Tibial nerve (tissue), 4 donors: ENCODE measurements around the gene GLYATL3. TPM values are rescaled to one million over a fixed set of nuclear protein-coding genes. Genes with fewer than 3 reads are reported as not detected.

Experiments
- DNase-seq, 2 donors: peaks; one replicate each; pipeline ENCODE4 v3.0.0-alpha.2; 2019; ENCODE audit warnings: low spot score in 2 of 2
- H3K27ac ChIP-seq, 4 donors: fragments of 200-600 bp; sonication (generic) in 3 of 4; one replicate each; pipeline ENCODE4 v1.5.1; 2017 to 2019; ENCODE audit warnings: mild to moderate bottlenecking in 1 of 4
- H3K27me3 ChIP-seq, 2 donors: fragments of 200-600 bp; sonication (generic) in 1 of 2; one replicate each; pipeline versions ENCODE4 v1.5.1 to v1.6.0; 2017 to 2019
- H3K36me3 ChIP-seq, 3 donors: fragments of 200-600 bp; sonication (generic); one replicate each; pipeline ENCODE4 v1.5.1; 2018 to 2019
- H3K4me1 ChIP-seq, 4 donors: fragments of 200-600 bp; sonication (generic) in 3 of 4; one replicate each; pipeline ENCODE4 v1.5.1; 2017 to 2019
- H3K4me3 ChIP-seq, 4 donors: fragments of 200-600 bp; sonication (generic) in 3 of 4; one replicate each; pipeline ENCODE4 v1.5.1; 2017 to 2019; ENCODE audit warnings: mild to moderate bottlenecking in 1 of 4, moderate library complexity in 1 of 4
- H3K9me3 ChIP-seq, 4 donors: fragments of 200-600 bp; sonication (generic) in 3 of 4; one replicate each; pipeline ENCODE4 v1.5.1; 2017 to 2019
- CTCF ChIP-seq, 5 experiments: fragments of 200-600 bp in 3 of 5; fragments of 450-650 bp in 2 of 5; sonication (generic) in 3 of 5; IDR thresholded peaks; one replicate each; pipeline ENCODE4 v1.5.1; 2016 to 2019; ENCODE audit warnings: antibody characterized with exemption in 5 of 5, mild to moderate bottlenecking in 3 of 5, moderate library complexity in 2 of 5
- EP300 ChIP-seq, 2 donors: sonication (generic); formaldehyde crosslinking; IDR thresholded peaks; one replicate each; pipeline ENCODE4 v1.6.1; 2017; ENCODE audit warnings: antibody characterized with exemption in 2 of 2, mild to moderate bottlenecking in 1 of 2
- POLR2A ChIP-seq, 2 donors: fragments of 450-650 bp; IDR thresholded peaks; one replicate each; pipeline ENCODE4 v1.6.1; 2017; ENCODE audit warnings: antibody characterized with exemption in 2 of 2, mild to moderate bottlenecking in 2 of 2, moderate library complexity in 2 of 2
- WGBS, 2 donors: methylation state at CpG; one replicate each; pipeline ENCODE4 v1.1.5; 2018; 5-methylcytosine and 5-hydroxymethylcytosine counted together
- total RNA-seq, 4 donors: library from RNA; depleted of rRNA; stranded (reverse); fragments of >200 nt; gene quantifications; one replicate each; pipeline ENCODE4 v1.1.0, GENCODE V29; 2016

GLYATL3 gene
- total RNA-seq, 4 donors from 2014 or later, result not detected

DNA sequence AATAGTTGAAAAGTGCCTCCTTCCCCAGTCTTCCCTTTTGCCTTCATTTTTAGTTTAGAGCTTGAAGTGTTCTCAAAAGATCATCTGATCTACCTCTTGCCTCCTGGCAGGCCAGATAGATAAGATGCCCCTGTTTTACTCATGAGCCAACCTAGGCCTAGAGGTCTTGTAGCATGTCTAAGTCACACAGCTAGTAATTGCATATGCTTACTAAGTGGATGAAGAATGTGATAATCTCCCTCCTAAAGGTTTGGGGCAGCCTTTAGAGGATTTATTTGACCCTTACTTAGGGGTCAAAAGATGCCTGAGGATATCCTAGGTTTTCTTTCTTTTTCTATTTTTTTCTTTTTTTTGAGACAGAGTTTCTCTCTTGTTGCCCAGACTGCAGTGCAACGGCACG, 52.9 kb downstream of the GLYATL3 start:
- Histone ChIP-seq H3K36me3 (no peaks in the 10 kb centered on the region), H3K27me3 (peaks cover 0 to 20% of the 10 kb centered on the region in 2 donors), H3K4me3 (no peak overlapping the region), H3K4me1 (peaks cover 0 to 21% (median 6%) of the 10 kb centered on the region in 4 donors), H3K9me3 (no peaks in the 10 kb centered on the region), H3K27ac (no peak overlapping the region)
- WGBS, 2 donors, result 88 to 89% methylated on average over 2 of the region's 2 CpGs
- TF ChIP-seq CTCF (IDR thresholded peaks at IDR 0.05) (no peak), POLR2A (IDR thresholded peaks at IDR 0.05) (no peak)
- no peak for DNase-seq

DNA sequence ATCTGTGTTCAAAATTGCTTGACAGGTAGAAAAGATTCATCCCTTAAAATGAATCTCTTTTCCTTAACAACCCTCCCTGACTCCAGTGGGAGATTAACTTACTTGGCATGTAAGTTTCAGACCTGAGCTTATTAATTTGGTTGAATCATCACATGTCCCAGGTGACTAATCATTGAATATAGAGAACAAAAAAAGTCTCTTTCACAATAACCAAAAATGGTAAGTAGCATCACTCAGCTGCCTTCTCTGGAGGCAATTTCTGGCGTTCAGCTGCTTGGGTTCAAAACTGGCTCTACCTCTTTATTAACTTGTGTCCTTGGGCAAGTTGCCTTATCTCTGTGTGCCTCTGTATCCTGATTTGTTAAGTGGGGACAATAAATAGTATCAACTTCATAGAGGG, 53.7 kb downstream of the GLYATL3 start:
- no peaks in the 10 kb centered on the region for H3K36me3 ChIP-seq
- H3K27me3 ChIP-seq, result peaks cover 0 to 20% of the 10 kb centered on the region in 2 donors
- WGBS, 2 donors, result 67 to 87% methylated on average over 1 of the region's 1 CpG
- no peak overlapping the region for H3K4me3 ChIP-seq
- no peak for TF ChIP-seq EP300 (IDR thresholded peaks at IDR 0.05)
- no peak for TF ChIP-seq POLR2A (IDR thresholded peaks at IDR 0.05)
- no peak for TF ChIP-seq CTCF (IDR thresholded peaks at IDR 0.05)
- no peak overlapping the region for H3K27ac ChIP-seq
- no peaks in the 10 kb centered on the region for H3K9me3 ChIP-seq
- no peak for DNase-seq
- peaks cover 0 to 21% (median 6%) of the 10 kb centered on the region in 4 donors for H3K4me1 ChIP-seq

DNA sequence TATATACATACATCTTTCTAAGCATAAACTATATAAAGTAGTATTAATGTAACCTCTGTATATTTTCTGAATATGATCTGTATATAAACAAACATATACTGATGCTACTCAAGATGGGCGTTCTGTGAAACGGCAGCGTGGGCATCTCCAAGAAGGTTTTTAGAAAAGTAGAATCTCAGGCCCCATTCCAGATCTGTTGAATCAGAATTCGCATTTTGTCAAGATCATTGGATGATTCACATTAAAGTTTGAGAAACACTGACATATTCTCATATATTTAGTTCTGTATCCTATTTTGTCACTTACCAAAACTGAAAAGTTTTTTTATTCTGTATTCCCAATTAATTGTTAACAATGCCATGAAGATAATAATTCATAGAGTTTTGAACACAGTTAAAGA, 56.2 kb downstream of the GLYATL3 start:
- Histone ChIP-seq H3K4me1 (peaks cover 0 to 10% (median 0%) of the 10 kb centered on the region in 4 donors), H3K27me3 (peaks cover 0 to 5% of the 10 kb centered on the region in 2 donors), H3K4me3 (no peak overlapping the region), H3K9me3 (no peaks in the 10 kb centered on the region), H3K36me3 (no peaks in the 10 kb centered on the region), H3K27ac (no peak overlapping the region)
- TF ChIP-seq EP300 (IDR thresholded peaks at IDR 0.05), result no peak
- no peak for TF ChIP-seq CTCF (IDR thresholded peaks at IDR 0.05)
- DNase-seq, result no peak
- 68 to 70% methylated on average over 4 of the region's 4 CpGs for WGBS, 2 donors

DNA sequence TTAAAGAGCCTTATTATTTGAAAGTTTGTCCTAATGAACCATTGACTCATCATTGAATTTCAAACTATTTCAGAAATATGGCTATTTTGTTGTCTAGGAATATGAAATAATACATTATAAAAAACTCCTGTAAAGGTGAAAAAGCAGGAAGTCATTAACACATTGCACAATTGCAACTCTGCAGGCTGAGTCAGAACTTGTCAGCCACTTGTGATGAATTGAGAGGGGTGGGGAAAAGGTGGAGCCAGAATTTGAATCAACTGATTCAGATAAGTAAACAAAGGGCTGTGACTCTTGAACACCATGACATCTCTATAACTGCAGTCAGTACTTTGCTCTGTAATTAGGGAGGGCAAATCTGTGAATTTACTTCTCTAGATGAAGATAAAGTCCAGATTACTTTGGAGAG, 56.7 kb downstream of the GLYATL3 start:
- no peak for TF ChIP-seq EP300 (IDR thresholded peaks at IDR 0.05)
- no peak for DNase-seq

GRCh38 chr6:49557177-49557576, 57.5 kb downstream of the GLYATL3 start:
- no peaks in the 10 kb centered on the region for H3K9me3 ChIP-seq
- TF ChIP-seq CTCF (IDR thresholded peaks at IDR 0.05) (no peak), EP300 (IDR thresholded peaks at IDR 0.05) (no peak), POLR2A (IDR thresholded peaks at IDR 0.05) (no peak)
- no peaks in the 10 kb centered on the region for H3K27me3 ChIP-seq
- H3K27ac ChIP-seq, result no peak overlapping the region
- 78 to 86% methylated on average over 3 of the region's 3 CpGs for WGBS, 2 donors
- no peak for DNase-seq
- H3K4me1 ChIP-seq, result no peaks in the 10 kb centered on the region
- H3K36me3 ChIP-seq, result no peaks in the 10 kb centered on the region
- H3K4me3 ChIP-seq, result no peak overlapping the region

More for the DNA sequence above, 56.7 kb downstream of the GLYATL3 start:
- Histone ChIP-seq H3K9me3 (no peaks in the 10 kb centered on the region), H3K27me3 (peaks cover 0 to under 1% of the 10 kb centered on the region in 2 donors), H3K27ac (no peak overlapping the region), H3K4me3 (no peak overlapping the region), H3K36me3 (no peaks in the 10 kb centered on the region), H3K4me1 (peaks cover 0 to 5% (median 0%) of the 10 kb centered on the region in 4 donors)

GRCh38 chr6:49558238-49558637, 58.5 kb downstream of the GLYATL3 start:
- TF ChIP-seq POLR2A (IDR thresholded peaks at IDR 0.05), result no peak
- TF ChIP-seq EP300 (IDR thresholded peaks at IDR 0.05), result no peak
- no peak for TF ChIP-seq CTCF (IDR thresholded peaks at IDR 0.05)
- no peak overlapping the region for H3K27ac ChIP-seq

More at GRCh38 chr6:49558238-49558637, 58.5 kb downstream of the GLYATL3 start:
- no peak for DNase-seq
- no peak overlapping the region for H3K4me3 ChIP-seq
- H3K27me3 ChIP-seq, result peaks cover 0 to 2% of the 10 kb centered on the region in 2 donors
- no peaks in the 10 kb centered on the region for H3K9me3 ChIP-seq
- no peaks in the 10 kb centered on the region for H3K4me1 ChIP-seq
- H3K36me3 ChIP-seq, result no peaks in the 10 kb centered on the region
